Left lung (tissue), 10 donors: ENCODE data around the gene ZIC2. TPM values are rescaled to one million over a fixed set of nuclear protein-coding genes. Genes with fewer than 3 reads are reported as not detected.

ENCODE experiments used
- ATAC-seq: fragments of 200-7000 bp; cut with Tn5 transposase; one replicate; pipeline ENCODE4 v1.9.1; 2020; ENCODE audit warnings: moderate library complexity
- DNase-seq, 4 donors: peaks; one replicate each; pipeline ENCODE4 v3.0.0-alpha.2; 2013 to 2020
- H3K27ac ChIP-seq, 2 donors: fragments of 200-600 bp; sonication (generic) in 1 of 2; one replicate each; pipeline versions ENCODE4 v1.5.0 to v1.8.0; 2020 to 2021
- H3K27me3 ChIP-seq, 2 donors: fragments of 200-600 bp; sonication (generic) in 1 of 2; one replicate each; pipeline versions ENCODE4 v1.5.0 to v1.8.0; 2020 to 2021
- H3K36me3 ChIP-seq, 2 donors: fragments of 200-600 bp; sonication (generic) in 1 of 2; one replicate each; pipeline versions ENCODE4 v1.5.0 to v1.8.0; 2020 to 2021
- H3K4me1 ChIP-seq, 2 donors: fragments of 200-600 bp; one replicate each; pipeline ENCODE4 v1.8.0; 2021
- H3K4me3 ChIP-seq, 2 donors: fragments of 200-600 bp; sonication (generic) in 1 of 2; one replicate each; pipeline versions ENCODE4 v1.5.0 to v1.8.0; 2020 to 2021; ENCODE audit warnings: mild to moderate bottlenecking in 1 of 2
- H3K9me3 ChIP-seq, 2 donors: fragments of 200-600 bp; sonication (generic) in 1 of 2; one replicate each; pipeline versions ENCODE4 v1.5.0 to v1.8.0; 2020 to 2021
- CTCF ChIP-seq, 2 donors: fragments of 200-600 bp; sonication (generic) in 1 of 2; IDR thresholded peaks; one replicate each; pipeline versions ENCODE4 v1.5.0 to v1.8.0; 2021; ENCODE audit warnings: antibody characterized with exemption in 2 of 2
- intact Hi-C, 2 donors: fragments of 100-400 bp; cut with DNase I; formaldehyde crosslinking; loops; one replicate each; pipeline versions ENCODE4 v1.11.2 to v1.14.2; 2022
- polyA plus RNA-seq, 6 donors: library from polyadenylated mRNA; unstranded; fragments of 120-200 nt; gene quantifications; one replicate each; pipeline ENCODE4 v1.2.1, GENCODE V29; 2013; ENCODE audit not compliant: insufficient read length in 6 of 6
- total RNA-seq, 2 donors: library from RNA; stranded (reverse); fragmentation: NEBNext Ultra II Directional; extraction: Animal tissue kit (Norgen Biotek cat#: 25700); gene quantifications; one replicate each; pipeline ENCODE4 v1.2.1, GENCODE V29; 2021
- donor health status: DM: no; HTN: yes; CAD: no.
- donor health status: DM: no; HTN: no; CAD: no.

The ZIC2 gene
- total and polyA plus RNA-seq, 8 donors, result 0.06 to 0.21 (median 0.15) TPM; not detected in 4

GRCh38 chr13:99965329-99966000 lies 16.1 kb upstream of the ZIC2 start:
- intact Hi-C loops, result no loop called here
- no peak for TF ChIP-seq CTCF (IDR thresholded peaks at IDR 0.05)
- Histone ChIP-seq H3K27me3 (peaks cover 94 to 98% of the 10 kb centered on the region in 2 donors), H3K27ac (no peak overlapping the region), H3K9me3 (no peaks in the 10 kb centered on the region), H3K4me1 (peaks cover 10 to 21% of the 10 kb centered on the region in 2 donors), H3K4me3 (no peak overlapping the region), H3K36me3 (no peaks in the 10 kb centered on the region)
- peak in 1 of 4 donors; percentile 30 for DNase-seq
- no peak for ATAC-seq

GRCh38 chr13:99966064-99966805 lies 15.3 kb upstream of the ZIC2 start:
- no peak for TF ChIP-seq CTCF (IDR thresholded peaks at IDR 0.05)
- ATAC-seq, result no peak
- intact Hi-C loops, result no loop called here

GRCh38 chr13:99967498-99967868 lies 14.1 kb upstream of the ZIC2 start:
- no peak for ATAC-seq
- no peaks in the 10 kb centered on the region for H3K9me3 ChIP-seq
- no peak overlapping the region for H3K27ac ChIP-seq
- H3K27me3 ChIP-seq, result peaks cover 92 to 98% of the 10 kb centered on the region in 2 donors
- DNase-seq, result no peak
- no peak for TF ChIP-seq CTCF (IDR thresholded peaks at IDR 0.05)
- no peak overlapping the region for H3K4me3 ChIP-seq
- peaks cover 10 to 35% of the 10 kb centered on the region in 2 donors for H3K4me1 ChIP-seq
- intact Hi-C loops, result no loop called here
- no peaks in the 10 kb centered on the region for H3K36me3 ChIP-seq

More at GRCh38 chr13:99966064-99966805, 15.3 kb upstream of the ZIC2 start:
- Histone ChIP-seq H3K27me3 (peaks cover 92 to 98% of the 10 kb centered on the region in 2 donors), H3K4me1 (peaks cover 10 to 28% of the 10 kb centered on the region in 2 donors), H3K4me3 (no peak overlapping the region), H3K27ac (no peak overlapping the region), H3K9me3 (no peaks in the 10 kb centered on the region), H3K36me3 (no peaks in the 10 kb centered on the region)
- DNase-seq, result no peak

GRCh38 chr13:99967869-99968520 lies 13.6 kb upstream of the ZIC2 start:
- TF ChIP-seq CTCF (IDR thresholded peaks at IDR 0.05), result no peak
- peaks cover 10 to 35% of the 10 kb centered on the region in 2 donors for H3K4me1 ChIP-seq
- H3K9me3 ChIP-seq, result no peaks in the 10 kb centered on the region
- intact Hi-C loops, result no loop called here
- no peak overlapping the region for H3K4me3 ChIP-seq
- no peak overlapping the region for H3K27ac ChIP-seq
- DNase-seq (peak in 1 of 4 donors; percentile 77), ATAC-seq (no peak)
- no peaks in the 10 kb centered on the region for H3K36me3 ChIP-seq
- H3K27me3 ChIP-seq, result peaks cover 92 to 98% of the 10 kb centered on the region in 2 donors
